MCF 10A (cell line): Measurements from ENCODE around the gene CEP128. TPM values are rescaled to one million over a fixed set of nuclear protein-coding genes. Genes with fewer than 3 reads are reported as not detected.

Source experiments
- BruUV-seq: library from RNA; stranded (reverse); fragments of 400-500 nt; replicated peaks from 2 replicates; lab custom pipeline; 2021; lab: Mats Ljungman, UMichigan
- CTCF ChIA-PET: fragments of 300-600 bp; sonication (Branson Sonifier 250); formaldehyde crosslinking; extraction: SDS; loops from one replicate; lab custom pipeline; 2021; ENCODE audit warnings: antibody characterized with exemption, inconsistent platforms; lab: Yijun Ruan, JAX
- POLR2A ChIA-PET: fragments of 300-600, 350-650 bp; sonication (Branson Sonifier 250); formaldehyde crosslinking; extraction: SDS; loops from one replicate; lab custom pipeline; 2020; ENCODE audit warnings: antibody characterized with exemption, inconsistent platforms; lab: Yijun Ruan, JAX
- DNase-seq: peaks from one replicate; pipeline ENCODE4 v3.0.0-alpha.2; 2018; ENCODE audit not compliant: unreplicated experiment
- H3K27ac Mint-ChIP-seq: one replicate; pipeline ENCODE4 v1.8.0; 2022; ENCODE audit warnings: mild to moderate bottlenecking, low read depth, mixed read lengths; ENCODE audit not compliant: unreplicated experiment
- H3K27me3 Mint-ChIP-seq: one replicate; pipeline ENCODE4 v1.8.0; 2022; ENCODE audit warnings: mixed read lengths; ENCODE audit not compliant: insufficient read depth, unreplicated experiment
- H3K36me3 Mint-ChIP-seq: one replicate; pipeline ENCODE4 v1.8.0; 2022; ENCODE audit warnings: mild to moderate bottlenecking, moderate library complexity, mixed read lengths; ENCODE audit not compliant: insufficient read depth, unreplicated experiment
- H3K4me1 Mint-ChIP-seq: one replicate; pipeline ENCODE4 v1.8.0; 2022; ENCODE audit warnings: mixed read lengths; ENCODE audit not compliant: insufficient read depth, unreplicated experiment
- H3K4me3 Mint-ChIP-seq: one replicate; pipeline ENCODE4 v1.8.0; 2022; ENCODE audit warnings: mild to moderate bottlenecking, moderate library complexity, mixed read lengths; ENCODE audit not compliant: unreplicated experiment
- H3K9me3 Mint-ChIP-seq: one replicate; pipeline ENCODE4 v1.8.0; 2022; ENCODE audit warnings: mixed read lengths; ENCODE audit not compliant: unreplicated experiment
- CTCF ChIP-seq: fragments of 200-600 bp; IDR thresholded peaks from one replicate; pipeline ENCODE4 v1.8.0; 2022; ENCODE audit warnings: antibody characterized with exemption, mild to moderate bottlenecking; ENCODE audit not compliant: unreplicated experiment
- intact Hi-C: fragments of 100-400 bp; cut with micrococcal nuclease; formaldehyde crosslinking; loops from 2 replicates; pipeline ENCODE4 v1.14.1; 2022
- total RNA-seq: library from RNA; stranded (reverse); gene quantifications from 2 replicates; pipeline ENCODE4 v1.2.3, GENCODE V29; 2022

Gene CEP128
- total RNA-seq, 1 experiment from 2014 or later, result 12.5 TPM

- ChIA-PET POLR2A (interaction anchor here (0.8 kb wide), 1 partner anchor 64 kb away, joined by 3 read pairs; no protein-coding TSS in a partner anchor), CTCF (interaction anchor here (0.6 kb wide), 2 partner anchors 879 to 1688 kb away, joined by 3 to 4 read pairs; no protein-coding TSS in a partner anchor)
- Mint-ChIP-seq H3K27ac (no peak overlapping the region), H3K27me3 (no peaks in the 10 kb centered on the region), H3K36me3 (no peaks in the 10 kb centered on the region), H3K4me3 (no peak overlapping the region), H3K4me1 (peaks cover under 1% of the 10 kb centered on the region), H3K9me3 (peaks cover 32% of the 10 kb centered on the region)
- no peak for DNase-seq
- BruUV-seq, result no TSS peak
- TF ChIP-seq CTCF, result no peak
- intact Hi-C loops, result loop anchor here (10.0 kb wide), 1 partner anchor 598 kb away; no protein-coding TSS in a partner anchor
Observed at GRCh38 chr14:80867091-80867490, 74.4 kb downstream of the CEP128 start.

- H3K4me1 Mint-ChIP-seq, result no peaks in the 10 kb centered on the region
- CTCF ChIA-PET, result interaction anchor here (0.6 kb wide), 1 partner anchor 1855 kb away, joined by 3 read pairs; no protein-coding TSS in a partner anchor
- no peaks in the 10 kb centered on the region for H3K36me3 Mint-ChIP-seq
- no TSS peak for BruUV-seq
- no peak for DNase-seq
- no peak overlapping the region for H3K4me3 Mint-ChIP-seq
- intact Hi-C loops, result loop anchor here (10.0 kb wide), 1 partner anchor 599 kb away; no protein-coding TSS in a partner anchor
- H3K27ac Mint-ChIP-seq, result no peak overlapping the region
- POLR2A ChIA-PET, result no interaction called here
- peaks cover 26% of the 10 kb centered on the region for H3K9me3 Mint-ChIP-seq
- H3K27me3 Mint-ChIP-seq, result no peaks in the 10 kb centered on the region
- no peak for TF ChIP-seq CTCF
Observed at GRCh38 chr14:80865565-80865964, 76.0 kb downstream of the CEP128 start.

GRCh38 chr14:80862983-80863382 lies 78.6 kb downstream of the CEP128 start:
- Mint-ChIP-seq H3K4me1 (no peaks in the 10 kb centered on the region), H3K36me3 (no peaks in the 10 kb centered on the region), H3K4me3 (no peak overlapping the region), H3K27ac (no peak overlapping the region), H3K9me3 (peaks cover 9% of the 10 kb centered on the region), H3K27me3 (no peaks in the 10 kb centered on the region)
- intact Hi-C loops, result loop anchor here (5.0 to 10.0 kb wide), 2 partner anchors 124 to 602 kb away; no protein-coding TSS in a partner anchor
- BruUV-seq, result no TSS peak
- no peak for DNase-seq
- ChIA-PET CTCF (interaction anchor here (0.6 to 3.5 kb wide), 21 partner anchors 10 to 1922 kb away, joined by 3 to 26 read pairs (median 3); no protein-coding TSS in a partner anchor), POLR2A (no interaction called here)
- TF ChIP-seq CTCF, result peak; percentile 27

- BruUV-seq, result no TSS peak
- no peak overlapping the region for H3K4me3 Mint-ChIP-seq
Observed at GRCh38 chr14:80862541-80862940, 79.0 kb downstream of the CEP128 start.

More at GRCh38 chr14:80862541-80862940, 79.0 kb downstream of the CEP128 start:
- Mint-ChIP-seq H3K27ac (no peak overlapping the region), H3K4me1 (no peaks in the 10 kb centered on the region), H3K9me3 (peaks cover 5% of the 10 kb centered on the region), H3K27me3 (no peaks in the 10 kb centered on the region), H3K36me3 (no peaks in the 10 kb centered on the region)
- no peak for DNase-seq
- ChIA-PET CTCF (interaction anchor here (0.6 to 3.5 kb wide), 14 partner anchors 11 to 1921 kb away, joined by 3 to 26 read pairs (median 4); no protein-coding TSS in a partner anchor), POLR2A (no interaction called here)
- intact Hi-C loops, result loop anchor here (5.0 to 10.0 kb wide), 2 partner anchors 125 to 602 kb away; no protein-coding TSS in a partner anchor
- no peak for TF ChIP-seq CTCF
